Activated CD4-positive, alpha-beta T cell treated with anti-CD3 and anti-CD28 coated beads, Interleukin-2, amount 50 U/mL, for 16 hours (primary cell): ENCODE data around the gene MRPL32.

ENCODE experiments used
- DNase-seq: peaks from one replicate; pipeline ENCODE4 v3.0.0-alpha.2; 2020

Gene MRPL32

DNA sequence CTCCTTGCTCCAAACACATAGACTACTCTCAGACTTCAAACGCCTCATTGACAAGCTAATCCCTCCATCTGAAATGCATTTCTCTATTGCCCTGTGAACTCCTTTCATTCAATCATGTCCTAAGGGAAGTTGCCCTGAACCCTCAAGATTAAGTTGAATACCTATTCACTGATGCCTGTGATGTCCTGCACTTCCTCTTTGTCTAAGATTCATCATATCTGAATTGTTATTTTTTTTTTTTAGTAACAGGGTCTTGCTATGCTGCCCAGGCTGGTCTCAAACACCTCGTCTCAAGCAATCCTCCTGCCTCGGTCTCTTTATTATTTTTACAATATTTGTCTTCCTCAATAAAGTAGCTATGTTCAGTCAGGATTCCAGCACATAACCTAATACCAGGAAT is 3.4 kb upstream of the MRPL32 start:
- DNase-seq, result no peak

DNA sequence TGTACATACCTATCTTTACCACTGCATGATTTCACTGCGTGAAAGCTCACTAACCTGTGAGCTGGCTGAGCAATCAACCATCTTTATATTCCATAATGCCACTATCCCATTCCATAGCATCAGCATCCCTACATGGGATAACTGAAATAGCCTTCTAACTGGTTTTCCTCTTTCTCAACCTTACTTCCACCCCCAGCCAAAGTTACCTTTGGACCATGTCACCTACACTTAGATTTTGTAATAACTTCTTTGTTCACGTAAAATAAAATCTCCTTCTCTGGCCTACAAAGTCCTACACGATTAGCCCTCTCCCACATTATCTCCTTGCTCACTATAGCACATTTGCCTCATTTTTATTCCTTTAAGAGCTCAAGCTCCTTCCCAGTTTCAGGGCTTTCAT is 2.7 kb upstream of the MRPL32 start:
- no peak for DNase-seq

DNA sequence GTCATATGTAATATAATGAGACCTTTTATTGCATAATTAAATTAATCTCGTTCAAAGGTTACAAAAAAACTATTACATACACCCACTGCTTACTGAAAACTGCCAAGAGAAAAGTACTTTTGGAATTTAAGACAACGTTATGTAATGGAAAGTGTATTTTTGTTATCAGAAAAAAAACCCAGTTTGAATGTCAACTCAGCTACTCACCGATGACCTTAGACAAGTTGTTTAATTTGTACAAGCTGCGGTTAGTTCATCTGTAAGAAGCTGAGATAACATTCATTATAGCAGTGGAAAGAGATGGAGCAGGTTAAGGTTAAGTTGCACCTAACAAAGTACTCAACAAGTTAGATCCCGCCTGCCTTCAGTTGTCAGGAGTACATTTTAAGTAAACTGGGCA is 1.3 kb upstream of the MRPL32 start:
- no peak for DNase-seq

DNA sequence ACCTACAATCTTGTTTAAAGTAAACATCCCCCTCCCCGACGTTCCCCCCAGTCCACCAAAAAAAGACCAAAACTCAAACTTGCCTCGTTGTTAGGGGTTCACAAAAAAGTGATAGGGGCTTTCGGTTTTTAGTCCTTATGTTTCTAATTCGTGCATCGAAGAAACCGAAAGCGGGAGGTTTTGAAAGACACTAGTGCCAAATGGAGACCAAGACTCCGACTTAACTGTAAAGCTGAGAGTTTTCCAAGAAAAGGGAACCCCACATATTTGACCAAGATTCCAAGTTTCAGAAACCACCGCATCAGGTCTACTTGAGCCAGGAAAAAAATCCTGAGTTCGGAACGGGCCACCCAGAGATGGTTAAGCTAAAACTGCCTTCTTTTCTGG is 736 bp upstream of the MRPL32 start:
- no peak for DNase-seq

DNA sequence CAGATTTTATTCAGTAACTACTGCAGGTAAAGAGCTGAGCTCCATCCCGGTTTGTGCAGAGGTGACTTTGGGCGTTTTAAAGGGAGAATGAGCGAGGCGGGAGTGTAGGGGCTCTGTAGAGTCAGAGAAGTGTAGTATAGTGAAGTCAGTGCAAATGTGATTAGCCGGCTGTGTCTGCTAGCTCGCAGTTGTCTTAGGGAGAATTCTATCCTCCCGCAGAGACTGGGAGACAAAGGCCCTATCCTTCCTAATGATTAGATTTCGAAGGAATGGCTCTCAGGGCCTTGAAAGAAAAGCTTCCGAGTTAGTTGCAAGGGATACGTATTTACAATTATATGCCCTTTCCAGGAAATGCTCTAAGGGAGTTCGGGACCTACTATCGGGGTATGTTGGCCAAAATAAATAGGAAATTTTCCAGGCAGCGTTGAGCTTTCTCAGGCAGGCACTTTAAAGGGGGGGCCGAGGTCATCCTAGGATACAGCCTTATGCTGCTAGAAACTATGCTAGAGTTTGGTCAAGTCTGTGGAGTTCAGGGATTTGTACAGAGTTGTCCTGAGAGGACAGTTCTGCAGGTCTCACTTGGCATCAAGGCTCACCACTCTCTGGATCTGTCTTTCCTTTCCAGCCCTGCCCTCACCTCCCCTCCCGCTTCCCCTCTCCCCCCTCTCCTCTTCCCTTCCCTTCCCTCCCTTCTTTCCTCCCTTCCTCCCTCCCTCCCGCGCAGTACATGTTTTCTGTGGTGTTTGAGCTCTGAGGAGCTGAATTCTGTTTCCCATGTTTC is 825 bp downstream of the MRPL32 start:
- no peak for DNase-seq

GRCh38 chr7:42934291-42934690 is 2.1 kb downstream of the MRPL32 start:
- DNase-seq, result no peak

- DNase-seq, result no peak
These were observed 3.7 kb downstream of the MRPL32 start for GRCh38 chr7:42935861-42936260.

GRCh38 chr7:42939457-42940240 is 7.5 kb downstream of the MRPL32 start:
- DNase-seq, result no peak

DNA sequence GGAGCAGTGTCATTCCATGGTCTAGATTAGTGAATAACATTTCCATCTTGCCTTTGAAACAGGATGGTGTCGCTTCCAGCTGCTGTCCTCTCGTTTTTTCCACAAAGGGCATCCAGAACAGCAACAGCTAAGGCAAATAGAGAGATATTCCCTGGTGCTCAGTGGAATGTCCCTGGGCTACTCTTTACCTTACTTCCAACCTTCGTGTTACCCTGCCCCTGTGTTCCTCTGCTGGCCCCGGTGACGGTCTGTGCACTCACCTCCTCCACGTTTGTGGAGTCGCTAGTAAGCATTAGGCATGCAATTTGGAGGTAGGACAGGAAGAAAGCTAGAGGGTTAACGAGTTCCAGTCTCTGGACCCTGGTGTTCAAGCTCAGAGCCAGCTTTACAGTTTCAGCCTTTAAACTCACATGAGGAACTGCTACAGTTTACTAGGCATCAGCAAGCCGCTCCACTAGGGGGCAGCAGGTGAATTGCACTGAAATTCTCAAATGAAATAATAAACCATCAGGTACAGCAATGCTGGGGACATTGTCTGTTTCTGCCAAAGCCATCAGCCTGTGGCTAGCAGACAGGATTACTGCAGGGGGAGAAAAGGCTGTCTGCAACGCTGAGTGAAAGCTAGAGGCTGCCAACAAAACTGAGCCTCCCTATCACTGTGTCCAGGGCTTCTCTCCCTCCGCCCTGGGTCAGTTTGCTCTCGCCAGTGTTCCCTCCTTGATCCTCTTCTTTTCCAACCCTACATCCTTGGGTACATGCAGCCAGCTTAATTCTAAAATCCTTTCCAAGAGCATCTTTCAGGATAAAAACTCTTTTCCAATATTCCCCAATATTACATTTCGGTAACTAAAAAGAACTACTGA is 9.0 kb downstream of the MRPL32 start:
- peak; percentile 71 for DNase-seq

- no peak for DNase-seq
These were observed 13.8 kb downstream of the MRPL32 start for GRCh38 chr7:42945821-42946626.

- no peak for DNase-seq
These were observed 14.4 kb downstream of the MRPL32 start for GRCh38 chr7:42946627-42946950.

- DNase-seq, result no peak
These were observed 15.3 kb downstream of the MRPL32 start for GRCh38 chr7:42947521-42947920.

DNA sequence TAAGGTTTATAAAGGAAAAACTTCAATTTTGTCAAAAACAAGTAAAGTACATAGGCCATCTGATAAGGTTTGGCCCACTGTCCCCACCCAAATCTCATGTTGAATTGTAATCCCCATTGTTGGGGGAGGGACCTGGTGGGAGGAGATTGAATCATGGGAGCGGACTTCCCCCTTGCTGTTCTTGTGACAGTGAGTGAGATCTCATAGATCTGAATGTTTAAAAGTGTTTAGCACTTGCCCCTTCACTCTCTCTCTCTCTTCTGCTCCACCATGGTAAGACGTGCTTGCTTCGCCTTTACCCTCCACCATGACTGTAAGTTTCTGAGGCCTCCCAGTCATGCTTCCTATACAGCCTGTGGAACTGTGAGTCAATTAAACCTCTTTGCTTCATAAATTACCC is 18.2 kb downstream of the MRPL32 start:
- DNase-seq, result no peak

DNA sequence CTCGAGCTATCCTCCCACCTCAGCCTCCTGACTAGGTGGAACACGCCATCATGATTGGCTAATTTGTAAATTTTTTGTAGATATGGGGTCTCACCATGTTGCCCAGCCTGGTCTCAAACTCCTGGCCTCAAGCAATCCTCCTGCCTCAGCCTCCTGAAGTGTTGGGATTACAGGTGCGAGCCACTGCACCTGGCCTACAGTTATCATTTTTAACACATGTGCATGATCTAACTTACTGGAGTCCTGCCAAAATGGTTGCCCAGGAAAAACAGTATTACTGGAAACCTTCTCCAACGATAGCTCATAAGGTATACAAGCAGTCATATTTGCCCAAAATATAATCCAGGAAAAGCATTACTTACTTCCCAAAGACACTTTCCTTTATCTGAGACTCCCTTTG is 20.2 kb downstream of the MRPL32 start:
- no peak for DNase-seq

DNA sequence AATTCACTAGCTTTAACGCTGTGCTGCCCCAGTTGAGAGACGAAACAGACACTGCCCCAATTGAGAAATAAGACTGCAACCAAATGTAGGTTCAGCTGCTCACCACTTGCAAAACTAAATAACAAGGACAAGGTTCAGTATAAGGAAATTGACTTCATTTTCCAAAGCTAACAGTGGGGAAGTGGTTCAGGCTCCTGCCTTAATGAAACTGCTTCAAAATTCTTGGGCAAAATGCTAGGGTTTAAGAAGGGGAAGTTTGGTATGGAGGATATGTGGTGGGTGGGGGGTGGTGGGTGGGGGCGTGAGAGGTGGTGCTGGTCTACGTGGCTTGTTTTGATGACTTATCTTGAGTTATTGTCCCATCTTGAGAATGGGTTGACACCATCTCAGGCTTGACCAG is 21.8 kb downstream of the MRPL32 start:
- no peak for DNase-seq

GRCh38 chr7:42956062-42956461 is 23.9 kb downstream of the MRPL32 start:
- DNase-seq, result no peak

- DNase-seq, result no peak
These were observed 27.4 kb downstream of the MRPL32 start for GRCh38 chr7:42959549-42959948.

DNA sequence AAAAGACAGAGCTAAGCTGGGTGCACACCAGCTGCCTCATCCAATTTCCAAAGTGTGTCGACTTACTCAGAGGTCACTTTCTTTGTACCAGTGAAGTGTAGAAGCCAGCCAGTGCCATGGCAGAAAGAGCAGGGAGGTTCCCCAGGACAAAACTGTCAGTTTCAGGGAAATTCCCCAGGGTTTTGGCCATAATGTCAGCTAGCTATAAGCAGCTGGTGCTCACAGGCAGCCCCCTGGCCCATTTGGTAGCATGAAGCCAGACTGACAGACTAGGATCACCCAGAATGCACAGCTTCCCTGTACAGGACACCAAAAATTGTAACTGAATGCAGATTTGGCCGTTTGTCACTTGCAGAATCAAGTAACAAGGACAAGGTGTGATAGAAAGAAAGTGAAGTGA is 28.6 kb downstream of the MRPL32 start:
- no peak for DNase-seq

DNA sequence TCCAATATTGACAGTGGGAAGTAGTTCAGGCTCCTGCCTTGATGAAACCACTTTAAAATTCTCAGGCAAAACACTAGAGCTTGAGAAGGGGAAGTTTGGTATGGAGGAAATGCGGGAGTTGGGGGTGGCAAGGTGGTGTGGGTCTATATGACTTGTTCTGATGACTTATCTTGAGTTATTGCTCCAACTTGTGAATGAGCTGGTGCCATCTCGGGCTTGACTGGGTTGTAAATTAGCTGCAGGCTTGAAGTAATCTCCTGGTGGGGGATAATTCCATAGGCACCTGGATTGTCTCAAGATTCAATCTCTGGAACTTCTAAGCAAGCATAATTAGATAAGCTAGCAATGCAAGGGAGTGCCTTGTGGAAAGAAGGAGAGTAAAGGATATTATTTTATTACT is 29.0 kb downstream of the MRPL32 start:
- DNase-seq, result no peak

DNA sequence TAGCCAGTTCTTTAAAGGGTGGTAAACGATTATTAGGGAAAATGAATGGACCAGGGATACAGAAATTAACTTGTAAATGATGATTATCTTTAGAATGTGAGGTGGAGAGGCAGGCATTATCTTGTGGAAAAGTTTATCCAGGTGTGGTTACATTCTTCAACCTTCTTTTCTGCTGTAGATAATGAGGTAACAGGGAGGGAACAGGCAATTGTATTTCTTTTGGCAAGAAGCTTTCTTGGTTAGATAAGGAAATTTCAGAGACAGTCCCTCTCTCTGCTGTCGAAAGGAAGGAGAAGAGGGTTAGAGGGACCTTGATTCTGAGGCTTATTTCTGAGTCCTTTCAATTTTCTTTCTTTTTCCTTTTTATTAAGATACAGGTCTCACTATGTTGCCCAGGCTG is 32.1 kb downstream of the MRPL32 start:
- no peak for DNase-seq

- DNase-seq, result peak; percentile 25
These were observed 33.0 kb downstream of the MRPL32 start for GRCh38 chr7:42964849-42965805.

DNA sequence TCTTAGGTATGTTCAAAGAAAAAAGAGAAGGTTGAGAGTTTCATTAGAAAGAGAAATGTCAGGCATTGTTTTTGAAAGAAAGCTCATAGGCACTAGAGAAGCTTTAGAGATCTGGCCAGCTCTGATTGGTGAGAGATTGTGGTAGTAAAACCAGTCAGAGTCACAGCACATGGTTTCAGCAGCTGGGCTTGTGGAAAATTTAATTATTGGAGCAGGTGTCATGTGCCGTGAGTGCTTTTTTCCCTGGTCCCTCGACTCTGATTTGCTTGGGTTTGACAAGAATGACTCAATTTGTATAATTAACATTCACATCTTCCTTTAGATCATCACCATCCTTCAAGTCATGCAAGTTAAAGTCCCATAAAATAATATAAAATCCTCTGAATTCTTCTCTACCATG is 35.2 kb downstream of the MRPL32 start:
- no peak for DNase-seq
